NCI-H1105 (cell line): ENCODE data around the gene SCN10A.

Experiments
- DNase-seq: peaks from one replicate; lab custom pipeline; 2025; lab: John Stamatoyannopoulos, UW

The SCN10A gene

DNA sequence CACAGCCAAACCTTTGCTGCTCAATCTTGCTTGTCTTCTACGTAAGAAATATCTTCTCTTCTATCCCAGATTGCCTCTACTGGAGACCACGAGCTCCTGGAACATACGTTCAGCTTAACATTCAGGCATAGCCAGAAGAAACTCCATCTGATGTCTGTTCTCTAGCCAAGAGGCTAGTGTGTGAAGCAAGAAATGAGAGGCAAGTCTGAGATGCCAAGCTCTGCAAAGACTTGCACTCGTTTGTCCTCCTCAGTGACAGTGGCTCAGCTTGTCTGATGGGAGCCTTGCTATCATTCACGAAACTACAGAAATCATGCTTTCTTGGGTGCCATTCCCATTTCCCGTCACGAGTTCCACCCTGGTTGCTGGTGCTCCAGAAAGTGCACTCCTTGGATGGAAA is at the start of gene SCN10A:
Gene SCN10A, minus strand, starts transcription at position 192 of the 400 bp plus-strand sequence. CDS start 22,207 bp downstream, outside the sequence.
- DNase-seq = no peak

DNA sequence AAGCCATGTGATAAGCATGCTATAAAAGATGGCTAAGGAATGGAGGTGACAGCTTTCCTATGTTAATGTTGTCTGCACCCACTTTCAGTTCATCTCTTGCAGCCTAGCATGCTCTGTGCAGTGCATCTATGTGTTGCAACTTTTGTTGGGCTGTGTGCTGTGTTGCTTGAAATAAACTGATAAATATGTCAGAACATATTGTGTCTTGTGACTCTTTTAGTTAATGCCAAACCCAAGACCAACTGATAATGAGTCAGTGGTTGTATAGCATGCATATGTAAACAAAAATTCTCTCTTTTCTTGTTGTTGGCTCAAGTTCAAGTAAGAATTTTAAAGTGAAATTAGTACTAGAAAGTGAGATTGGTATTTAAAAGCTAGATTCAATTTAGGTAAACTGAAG is 37.0 kb upstream of the SCN10A start:
- no peak for DNase-seq

DNA sequence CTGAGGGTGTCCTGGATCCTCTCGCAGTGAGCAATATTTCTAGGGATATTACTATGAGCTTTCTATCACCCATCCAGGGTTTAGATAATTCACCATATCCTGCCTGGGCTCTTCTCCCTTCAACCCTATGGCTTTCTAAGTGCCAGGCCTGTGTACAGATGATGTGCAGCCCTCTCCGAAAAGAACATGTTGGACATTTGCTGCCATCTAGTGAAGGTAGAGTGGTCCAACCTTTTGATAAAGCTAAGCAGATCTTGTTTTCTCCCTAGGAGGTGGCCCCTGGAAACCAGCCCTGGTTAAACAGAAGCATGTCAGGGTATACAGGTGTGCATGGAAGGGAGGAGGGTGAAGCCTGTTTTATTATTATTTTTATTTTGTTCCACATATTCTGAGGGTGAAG is 27.9 kb upstream of the SCN10A start:
- DNase-seq = no peak

DNA sequence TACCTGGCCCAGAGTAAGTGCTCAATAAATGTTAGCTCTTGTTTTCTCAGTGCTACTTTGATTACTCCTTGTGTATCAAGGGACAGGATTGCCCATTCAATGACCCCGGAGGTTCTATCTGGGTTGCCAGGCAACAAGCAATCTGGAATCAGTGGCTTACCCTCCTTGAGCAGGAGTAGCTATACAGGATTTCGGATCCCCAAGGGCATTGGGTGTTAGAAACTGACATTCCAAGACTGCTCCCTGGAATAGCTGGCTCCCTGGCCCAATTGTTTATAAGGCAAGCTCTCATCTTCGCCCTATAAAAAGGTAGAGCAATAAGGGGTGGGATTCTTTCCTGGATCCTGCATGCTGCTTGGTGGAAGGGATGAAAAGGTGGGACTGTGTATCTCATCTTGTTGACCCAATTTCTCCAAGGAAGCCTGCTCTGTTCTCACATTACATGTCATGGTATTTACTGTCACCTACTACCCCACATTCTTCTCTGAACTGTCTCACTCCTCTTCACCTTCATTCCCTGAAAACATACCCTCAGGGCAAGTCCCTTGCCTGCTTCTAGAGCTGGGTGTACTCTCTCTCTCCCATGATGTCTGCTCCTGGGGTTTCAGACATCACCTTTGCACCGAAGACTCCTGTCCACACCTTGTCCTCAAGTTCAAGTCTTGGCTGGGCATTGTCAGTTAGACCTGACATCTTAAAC is 26.4 kb upstream of the SCN10A start:
- DNase-seq = no peak

DNA sequence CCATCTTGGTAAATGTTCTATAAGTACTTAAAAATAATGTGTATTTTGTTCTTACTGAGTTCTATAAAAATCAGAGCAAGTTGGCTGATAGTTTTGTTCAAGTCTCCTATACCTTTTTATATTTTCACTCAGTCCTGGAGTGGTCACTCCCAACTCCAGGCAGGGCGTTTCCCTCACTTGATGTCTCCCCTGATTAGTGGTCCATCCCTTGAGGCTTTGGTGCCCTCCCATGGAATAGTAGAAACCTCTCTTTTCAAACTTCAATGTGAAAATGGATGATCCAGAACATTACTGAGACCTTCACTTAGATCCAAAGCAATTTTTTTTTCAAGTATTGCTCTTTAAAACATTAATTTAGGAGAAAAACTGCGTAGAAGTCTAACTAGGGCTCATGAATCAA is 25.0 kb upstream of the SCN10A start:
- no peak for DNase-seq

DNA sequence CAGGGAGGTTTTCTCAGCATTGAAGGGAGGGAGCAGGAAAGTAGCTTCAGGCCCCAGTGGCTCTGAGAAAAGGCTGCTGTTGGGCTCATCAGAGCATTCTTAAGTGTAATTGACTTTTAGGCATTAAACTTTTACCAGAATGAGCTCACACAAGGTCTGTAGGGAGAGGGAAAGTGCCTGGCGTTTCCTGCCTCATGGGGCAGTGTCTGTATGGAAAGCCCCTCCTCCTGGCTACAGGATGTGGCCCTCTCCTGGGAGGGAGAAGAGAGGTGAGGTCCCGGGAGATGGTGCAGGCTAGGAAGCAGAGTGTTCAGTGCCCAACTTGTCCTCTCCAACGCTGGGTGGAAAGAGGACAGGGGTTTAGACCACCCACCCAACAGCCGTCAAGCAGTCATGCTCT is 21.3 kb upstream of the SCN10A start:
- DNase-seq = no peak

DNA sequence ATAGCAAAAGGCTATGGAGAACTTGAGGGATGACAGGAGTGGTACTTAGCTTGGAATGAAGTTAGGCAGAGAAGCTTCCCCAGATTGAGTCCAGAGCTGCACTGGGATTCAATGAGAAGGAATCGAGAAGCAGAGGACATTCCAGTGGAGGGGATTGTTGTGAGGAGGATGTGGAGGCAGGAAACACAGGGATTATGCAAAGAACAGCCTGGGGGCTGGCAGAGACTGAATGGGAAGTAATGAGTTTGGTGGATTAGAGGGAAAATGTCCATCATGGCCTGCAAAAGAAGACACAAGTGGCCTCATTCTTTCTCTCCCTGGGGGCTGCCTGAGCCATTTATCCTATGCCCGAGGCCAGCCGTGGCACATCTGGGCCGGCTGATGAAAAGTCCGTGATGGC is 20.5 kb upstream of the SCN10A start:
- DNase-seq = no peak

DNA sequence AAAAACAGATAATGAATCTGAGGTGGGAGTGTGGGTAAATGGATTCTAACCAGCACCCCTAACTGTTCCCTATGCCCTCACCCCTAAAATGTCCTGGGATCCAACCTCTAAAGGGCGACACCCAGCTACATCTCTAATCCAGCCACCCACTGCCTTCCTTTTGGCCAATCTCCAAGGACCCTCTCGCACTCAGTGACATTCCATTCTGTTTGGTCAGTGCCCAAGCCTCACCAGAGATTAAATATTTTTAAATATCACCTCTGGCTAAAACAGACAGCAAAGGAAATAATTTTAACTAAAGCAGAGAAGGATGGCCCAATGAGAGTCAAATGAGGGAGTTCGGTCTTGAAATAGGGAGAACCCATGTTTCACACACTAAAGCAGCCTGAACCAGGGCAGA is 19.9 kb upstream of the SCN10A start:
- DNase-seq = no peak

DNA sequence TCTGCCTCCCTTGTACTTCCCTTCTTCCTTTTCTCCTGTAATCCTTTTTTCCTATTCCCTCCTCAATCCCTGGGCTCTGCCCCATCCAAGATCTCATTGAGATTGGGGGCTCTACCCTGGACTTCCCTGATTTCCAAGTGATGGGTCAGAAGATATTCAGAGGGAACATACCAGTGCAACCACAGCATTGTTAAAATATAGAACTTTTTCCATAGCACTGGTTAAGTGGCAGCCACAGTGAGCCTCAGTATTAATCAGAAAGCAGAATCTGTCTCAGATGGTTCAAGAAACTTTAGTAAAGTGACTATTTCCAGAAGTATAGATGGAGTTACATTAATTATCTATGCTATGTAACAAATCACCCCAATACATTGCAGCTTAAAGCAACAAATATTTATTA is 18.7 kb upstream of the SCN10A start:
- no peak for DNase-seq

DNA sequence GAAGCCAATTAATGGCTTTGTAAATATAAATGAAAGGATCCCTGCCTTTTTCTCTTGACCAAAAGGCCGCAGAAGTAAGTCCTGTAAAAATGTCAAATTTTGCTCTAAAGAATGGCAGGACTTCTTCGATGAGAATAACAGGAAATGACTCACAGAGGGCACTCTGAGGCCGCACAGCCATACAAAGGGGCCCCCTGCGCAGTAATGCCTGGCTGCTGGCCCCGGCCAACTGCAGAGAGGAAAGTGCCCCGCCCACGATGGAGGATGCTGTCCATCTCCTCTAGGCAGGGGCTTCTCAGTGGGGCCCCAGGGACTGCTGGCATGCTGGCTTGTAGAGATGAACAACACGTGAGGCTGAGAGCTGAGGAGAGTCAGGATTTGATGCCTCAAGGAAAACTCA is 18.1 kb upstream of the SCN10A start:
- DNase-seq = no peak

DNA sequence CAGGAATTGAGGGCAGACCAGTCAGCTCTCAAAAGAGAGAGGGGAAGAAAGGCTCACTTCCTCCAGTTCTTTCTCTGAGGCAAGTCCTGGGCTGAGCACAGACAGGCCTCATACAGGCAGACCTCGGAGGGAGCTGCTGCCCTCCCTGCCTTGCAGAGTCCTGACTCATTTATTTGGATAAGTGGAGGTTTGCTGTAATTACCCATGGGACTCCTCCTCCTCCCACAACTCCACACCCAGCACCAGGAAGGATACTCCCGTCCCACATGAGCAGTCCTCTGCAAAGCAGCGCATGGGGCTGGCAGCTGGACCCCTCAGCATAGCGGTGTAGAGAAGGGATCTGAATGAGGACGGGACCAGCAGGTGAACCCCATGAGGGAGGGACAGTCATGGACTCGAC is 13.4 kb upstream of the SCN10A start:
- no peak for DNase-seq

DNA sequence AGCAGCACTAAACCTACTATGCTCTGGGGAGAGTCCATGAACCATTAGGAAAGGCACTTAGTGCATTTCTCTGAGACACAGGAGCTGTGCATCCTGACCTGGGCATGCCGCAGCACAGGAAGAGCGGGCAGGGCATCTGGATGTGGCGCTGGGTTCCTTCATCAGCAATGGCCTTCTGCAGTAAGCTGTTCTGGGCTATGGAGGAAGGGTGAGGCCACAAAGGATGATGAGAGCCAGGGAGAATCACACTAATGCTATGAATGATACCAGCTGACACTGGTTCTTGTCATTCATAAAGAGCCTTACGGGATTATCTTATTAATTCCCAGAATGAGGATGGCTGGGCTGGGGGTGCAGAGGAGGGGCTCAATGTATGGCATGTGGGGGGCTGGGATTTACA is 12.7 kb upstream of the SCN10A start:
- no peak for DNase-seq

DNA sequence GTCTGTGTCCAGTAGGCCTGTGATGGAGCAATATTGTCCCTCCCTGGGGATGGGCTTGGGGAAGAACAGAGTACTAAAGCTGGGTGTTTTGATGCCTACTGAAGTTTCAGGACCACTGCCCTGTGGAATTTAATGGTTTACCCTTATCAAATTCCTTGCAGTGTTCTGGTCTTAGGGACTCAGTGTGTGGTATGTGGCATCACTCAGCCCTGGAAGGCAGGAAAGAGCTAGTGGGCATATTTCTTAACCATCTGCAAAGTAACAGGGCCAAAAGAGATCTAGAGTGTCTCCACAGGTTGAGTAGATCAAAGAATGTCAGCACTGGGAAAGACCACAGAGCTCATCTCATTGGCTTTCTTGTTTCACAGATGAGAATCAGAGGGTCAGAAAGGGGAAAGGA is 11.8 kb upstream of the SCN10A start:
- DNase-seq = no peak

DNA sequence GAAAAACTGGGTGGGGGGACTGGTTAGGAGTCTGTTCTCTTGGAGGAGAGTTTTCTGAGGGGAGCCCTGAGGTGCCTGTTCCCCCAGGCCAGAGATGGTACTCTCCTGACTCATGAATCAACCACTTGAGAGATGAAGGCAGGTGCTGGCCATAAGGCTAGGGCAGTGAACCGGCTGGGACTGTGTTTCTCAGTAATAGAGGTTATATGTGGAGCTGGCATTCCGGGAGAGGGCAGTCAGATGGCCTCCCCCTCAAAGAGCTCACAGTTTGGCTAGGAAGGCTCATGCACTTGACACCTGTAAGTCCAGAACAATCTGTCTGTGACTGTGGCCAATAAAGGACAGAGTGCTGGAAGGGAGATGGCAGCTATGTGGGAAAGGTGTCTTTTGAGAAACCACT is 10.0 kb upstream of the SCN10A start:
- DNase-seq = no peak

DNA sequence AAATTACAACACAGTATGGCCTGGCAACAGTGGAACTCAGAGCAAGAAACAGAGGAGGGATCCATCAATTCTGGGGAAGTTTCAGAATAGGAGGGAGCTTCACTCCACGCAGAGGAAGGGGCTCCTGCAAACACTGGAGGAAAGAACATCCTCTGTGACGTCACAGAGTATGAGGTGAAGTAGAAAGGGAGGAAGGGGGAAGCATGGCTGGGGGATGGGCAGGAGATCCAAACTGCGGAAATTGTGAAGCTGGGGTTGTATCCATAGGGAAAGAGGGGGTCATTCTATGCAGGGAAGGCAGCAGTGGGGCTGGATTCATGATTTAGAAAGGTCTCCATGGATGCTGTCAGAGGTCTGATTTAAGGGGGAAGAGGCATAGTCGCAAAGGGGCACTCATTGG is 8.3 kb upstream of the SCN10A start:
- no peak for DNase-seq

DNA sequence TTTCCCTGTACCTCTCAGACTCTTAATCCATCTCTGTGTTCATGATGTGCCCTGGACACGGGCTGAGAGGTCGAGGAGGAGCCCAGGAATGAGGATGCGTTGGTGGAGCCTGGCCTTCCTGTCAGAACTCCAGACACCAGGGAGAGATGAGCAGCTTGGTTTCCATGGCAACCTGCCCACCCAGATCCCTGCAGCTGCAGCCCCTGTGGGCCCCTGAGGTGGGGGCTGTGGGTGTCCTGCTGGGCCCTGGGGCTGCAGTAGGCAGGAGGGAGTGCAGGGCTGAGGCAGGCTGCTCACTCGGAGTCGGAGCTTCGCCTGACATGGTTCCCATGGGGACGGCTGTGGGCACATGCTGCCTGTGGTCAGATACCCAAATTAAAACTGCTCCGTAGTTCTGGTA is 7.7 kb upstream of the SCN10A start:
- DNase-seq = no peak

DNA sequence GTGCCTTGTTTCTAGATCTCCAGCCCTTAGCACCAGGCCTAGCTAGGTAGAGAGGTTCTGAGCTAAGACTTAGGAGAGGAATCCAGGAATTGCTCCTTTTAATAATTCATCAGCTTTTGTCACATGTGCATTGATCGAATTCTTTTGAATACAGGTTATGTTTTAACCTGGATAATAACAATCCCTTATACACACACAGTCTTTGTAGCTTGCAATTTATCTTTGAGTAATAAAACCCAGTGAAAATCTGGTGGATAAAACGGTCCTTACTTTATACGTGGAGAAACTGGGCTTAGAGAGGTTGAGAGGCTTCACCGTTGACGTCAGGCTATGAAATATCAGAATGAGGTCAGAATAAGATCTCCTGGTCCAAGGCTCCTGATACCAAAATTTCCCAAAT is 7.2 kb upstream of the SCN10A start:
- no peak for DNase-seq

DNA sequence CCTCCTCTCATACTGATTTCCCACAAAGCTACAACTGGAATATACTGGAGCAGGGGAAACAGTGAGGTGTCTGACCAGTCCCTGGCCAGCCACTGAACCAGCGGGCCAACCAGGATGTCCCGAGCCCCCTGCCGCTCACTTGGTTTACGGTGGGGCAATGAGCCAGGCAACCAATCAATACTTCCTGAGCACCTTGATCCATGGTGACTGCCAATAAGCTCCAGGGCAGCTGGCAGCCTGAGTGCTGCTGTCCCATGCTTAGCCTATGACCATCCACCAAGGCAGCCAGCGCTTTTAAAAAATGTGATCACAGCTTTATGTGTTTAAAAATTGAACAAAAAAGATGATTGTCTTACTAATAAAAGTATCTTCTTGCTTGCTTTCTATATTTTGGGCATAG is 4.2 kb downstream of the SCN10A start:
- no peak for DNase-seq

DNA sequence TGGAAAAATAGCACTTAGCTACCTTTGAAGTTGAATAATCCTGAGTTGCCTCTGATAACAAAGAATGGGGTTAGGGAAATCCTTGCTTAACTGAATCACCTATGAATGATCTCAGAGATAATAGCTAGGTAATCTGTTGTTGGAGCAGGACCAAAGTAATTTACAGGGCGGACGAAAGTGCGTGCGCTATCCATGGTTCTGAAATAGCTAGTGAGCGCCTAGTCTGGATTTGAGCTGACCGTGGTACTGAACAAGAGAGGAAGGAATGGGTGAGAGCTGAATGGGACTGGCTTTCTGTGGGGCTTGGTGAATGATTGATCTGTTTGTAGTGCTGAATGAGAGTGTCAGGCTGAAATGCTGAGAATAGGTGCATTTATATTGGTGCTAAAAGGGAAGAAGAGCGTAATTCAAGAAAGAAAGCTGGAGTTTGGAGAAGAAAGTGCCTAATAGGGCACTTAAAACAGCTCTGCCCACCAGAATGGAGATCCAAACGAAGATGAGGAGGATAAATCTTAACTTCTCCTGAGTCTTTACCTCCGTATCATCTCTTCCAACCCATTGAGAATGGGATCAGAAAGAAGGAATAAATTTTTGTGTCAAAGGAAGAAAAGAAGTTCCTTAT is 10.1 kb downstream of the SCN10A start:
- no peak for DNase-seq

DNA sequence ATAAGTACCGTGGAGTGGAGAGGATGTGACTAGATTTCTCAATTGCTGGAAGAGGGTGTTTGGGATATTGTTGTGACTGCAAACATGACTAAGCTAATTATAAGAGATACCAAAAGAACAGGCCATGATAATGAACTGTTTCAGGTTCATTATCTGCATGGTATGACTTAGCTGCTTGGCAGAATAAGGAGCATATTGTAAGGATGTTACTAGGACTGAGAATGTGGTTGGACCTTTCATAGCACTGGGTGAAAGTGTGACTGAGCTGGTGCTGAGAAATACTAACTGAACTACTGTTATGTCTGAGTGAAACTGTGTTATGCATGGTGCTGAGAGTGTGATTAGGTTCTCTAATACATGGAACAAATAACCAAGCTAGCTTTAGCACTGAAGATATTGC is 11.0 kb downstream of the SCN10A start:
- DNase-seq = no peak

DNA sequence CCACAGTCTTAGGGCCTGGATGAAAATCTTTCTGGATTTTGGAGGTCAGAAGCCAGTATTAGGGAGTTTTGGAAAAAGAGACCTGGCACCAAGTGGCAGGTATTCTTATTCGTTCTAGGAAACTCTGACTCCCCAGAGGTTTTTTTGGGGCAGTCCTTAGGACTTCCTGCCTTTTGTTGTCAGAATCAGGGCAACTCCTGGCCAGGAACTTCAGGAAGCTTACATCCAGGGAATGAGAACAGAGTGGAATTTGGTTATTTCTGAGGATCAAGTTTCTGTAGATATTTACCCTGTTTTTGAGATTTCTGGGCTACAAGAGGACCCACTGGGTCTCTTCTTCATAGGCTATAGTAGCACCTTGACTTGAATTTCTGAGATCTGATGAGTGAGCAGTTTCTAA is 15.5 kb downstream of the SCN10A start:
- DNase-seq = no peak

DNA sequence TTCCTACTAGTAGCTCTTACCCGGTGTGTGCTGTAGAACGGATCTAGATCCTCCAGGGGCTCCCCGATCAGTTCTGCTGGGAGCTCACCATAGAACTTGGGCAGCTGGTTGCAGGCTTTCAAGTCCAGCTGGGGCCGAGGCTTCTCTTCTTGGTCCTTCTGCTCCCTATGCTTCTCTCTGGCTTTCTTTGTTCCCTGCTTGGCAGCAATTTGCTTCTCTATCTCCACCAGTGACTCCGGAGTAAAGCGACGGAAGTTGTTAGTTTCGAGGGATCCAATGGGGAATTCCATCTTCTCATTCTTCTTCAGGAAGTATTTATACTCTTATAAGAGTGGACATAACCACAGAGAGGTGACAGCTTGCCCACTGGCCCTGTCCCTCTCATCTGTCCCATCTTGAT is 22.3 kb downstream of the SCN10A start:
- DNase-seq = no peak

DNA sequence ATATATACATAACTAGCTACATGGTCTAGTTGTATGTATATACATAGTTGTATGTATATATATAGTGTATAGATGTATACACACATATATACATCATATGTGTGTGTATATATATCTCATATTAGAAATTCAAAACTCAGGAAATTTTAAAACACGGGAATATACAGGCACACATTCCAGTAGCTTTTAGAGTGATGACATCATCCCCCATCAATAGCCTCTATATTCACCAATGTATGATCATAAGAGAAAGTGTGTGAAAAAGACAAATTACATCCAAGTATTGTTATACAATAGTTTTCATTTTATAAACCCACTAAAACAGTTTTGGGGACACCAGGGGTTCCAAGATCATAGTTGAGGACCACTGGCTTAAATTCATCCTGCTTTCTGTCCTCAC is 23.0 kb downstream of the SCN10A start:
- DNase-seq = no peak

DNA sequence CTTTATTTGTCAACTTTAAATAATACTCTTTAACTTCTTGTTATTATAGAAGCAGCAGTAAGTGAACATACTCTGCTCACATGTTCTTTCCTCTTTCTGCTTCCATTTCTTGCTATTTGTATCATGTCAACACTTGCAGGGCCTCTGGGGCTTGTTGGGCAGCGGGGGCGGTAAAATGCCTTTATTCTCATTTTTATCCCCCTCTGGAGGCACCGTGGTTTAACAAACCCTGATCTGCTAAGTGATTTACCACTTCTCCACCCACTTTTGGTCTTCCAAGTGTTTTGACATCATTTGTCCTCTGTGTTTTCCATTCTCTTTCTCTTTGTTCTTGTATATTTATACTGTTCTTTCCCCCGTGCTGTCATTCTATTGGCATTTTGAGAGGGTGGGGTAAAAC is 33.9 kb downstream of the SCN10A start:
- DNase-seq = no peak
